Stomach (tissue), 9 donors: ENCODE results near the gene UTP3. TPM values are rescaled to one million over a fixed set of nuclear protein-coding genes. Genes with fewer than 3 reads are reported as not detected.
A peak's percentile ranks its signal among the peaks of the same experiment; 100 is the strongest.
"Not testable (repeated sequence)": the region's sequence is repeated elsewhere in the genome, so short reads cannot be mapped to it uniquely, and the experiment has no call there.

Source experiments
- DNase-seq, 2 donors: peaks; one replicate each; pipeline versions ENCODE4 v3.0.0 to v3.0.0-alpha.2; 2013 to 2019
- H3K27ac ChIP-seq, 5 donors: fragments of 200-600 bp in 4 of 5; sonication (generic) in 4 of 5; one replicate each; pipeline ENCODE4 v1.5.1; 2013 to 2019; ENCODE audit warnings: mild to moderate bottlenecking in 1 of 5, moderate library complexity in 1 of 5
- H3K27me3 ChIP-seq, 3 donors: fragments of 200-600 bp; sonication (generic); one replicate each; pipeline ENCODE4 v1.5.1; 2017 to 2019; ENCODE audit warnings: mixed run types in 1 of 3
- H3K36me3 ChIP-seq, 4 donors: fragments of 200-600 bp; sonication (generic); 1 replicate in 3 of 4; 2 replicates in 1 of 4; pipeline ENCODE4 v1.5.1; 2016 to 2019
- H3K4me1 ChIP-seq, 4 donors: fragments of 200-600 bp; sonication (generic); one replicate each; pipeline ENCODE4 v1.5.1; 2016 to 2019
- H3K4me3 ChIP-seq, 4 donors: fragments of 200-600 bp; sonication (generic) in 3 of 4; one replicate each; pipeline ENCODE4 v1.5.1; 2016 to 2019; ENCODE audit warnings: mild to moderate bottlenecking in 1 of 4
- H3K9me3 ChIP-seq, 4 donors: fragments of 200-600 bp; sonication (generic); one replicate each; pipeline ENCODE4 v1.5.1; 2016 to 2019
- CTCF ChIP-seq, 7 experiments: fragments of 450-650 bp in 4 of 7; fragments of 200-600 bp in 3 of 7; sonication (generic) in 3 of 7; IDR thresholded peaks; one replicate each; pipeline ENCODE4 v1.5.1; 2016 to 2019; ENCODE audit warnings: antibody characterized with exemption in 7 of 7, control low read depth in 2 of 7, mild to moderate bottlenecking in 1 of 7
- EP300 ChIP-seq: sonication (generic); formaldehyde crosslinking; IDR thresholded peaks from one replicate; pipeline ENCODE4 v1.6.1; 2017; ENCODE audit warnings: antibody characterized with exemption
- POLR2A ChIP-seq, 4 donors: fragments of 450-650 bp; IDR thresholded peaks; one replicate each; pipeline ENCODE4 v1.6.1; 2016; ENCODE audit warnings: antibody characterized with exemption in 4 of 4, control low read depth in 2 of 4, mild to moderate bottlenecking in 1 of 4, moderate library complexity in 1 of 4
- POLR2AphosphoS5 ChIP-seq, 3 donors: sonication (generic); formaldehyde crosslinking; IDR thresholded peaks; one replicate each; pipeline ENCODE4 v1.6.1; 2016; ENCODE audit warnings: antibody characterized with exemption in 3 of 3
- WGBS, 5 donors: extraction: QIAGEN DNeasy Blood & Tissue Kit in 3 of 5; methylation state at CpG; one replicate each; pipeline versions ENCODE4 v1.1.5 to v1.1.7; 2013 to 2018; 5-methylcytosine and 5-hydroxymethylcytosine counted together
- intact Hi-C: fragments of 100-400 bp; cut with DNase I; formaldehyde crosslinking; loops from one replicate; pipeline ENCODE4 v1.15.1; 2023; ENCODE audit warnings: low total_unique reads
- polyA plus RNA-seq, 3 donors: library from polyadenylated mRNA; stranded (reverse); fragments of 200-250 nt; gene quantifications; one replicate each; pipeline ENCODE4 v1.2.3, GENCODE V29; 2013
- total RNA-seq, 5 donors: library from RNA; depleted of rRNA; stranded (reverse); fragments of >200 nt; gene quantifications; one replicate each; pipeline versions ENCODE4 v1.1.0 to v1.2.3, GENCODE V29; 2014 to 2016
- donor health status: healthy with polysubstance abuse.
- donor health status: Bipolar disorder and iron deficiency.
- donor health status: healthy.

The UTP3 gene
- total and polyA plus RNA-seq, 8 donors, result 11.3 to 22.2 (median 18.5) TPM

- peak within 1 kb of the TSS in 4 of 5 donors; percentile 51 to 69 (median 66) for H3K27ac ChIP-seq
- no peak for TF ChIP-seq POLR2A (IDR thresholded peaks at IDR 0.05)
- TF ChIP-seq EP300, result no peak
- TF ChIP-seq POLR2AphosphoS5 (IDR thresholded peaks at IDR 0.05), result peak in 2 of 3 donors; percentile 4 to 53
- TF ChIP-seq CTCF (IDR thresholded peaks at IDR 0.05), result no peak
- peaks cover 0 to 39% (median 14%) of the 10 kb centered on the region in 4 donors for H3K4me1 ChIP-seq
- peak in 1 of 2 donors; percentile 84 for DNase-seq
- H3K9me3 ChIP-seq, result no peaks in the 10 kb centered on the region
- peaks cover 0 to 7% (median 3%) of the 10 kb centered on the region in 4 donors for H3K36me3 ChIP-seq
- intact Hi-C loops, result no loop called here
- no peaks in the 10 kb centered on the region for H3K27me3 ChIP-seq
- peak within 1 kb of the TSS; percentile 30 to 37 (median 36) for H3K4me3 ChIP-seq
- WGBS, 5 donors, result 31 to 64% (median 57%) methylated on average over 3 of the region's 3 CpGs
Observed at GRCh38 chr4:70721747-70722146, 33.4 kb downstream of the UTP3 start, which contains the start of gene RUFY3. Gene RUFY3 (plus strand): TSS chr4:70721964. CDS start chr4:70722574, 610 bp downstream.

- Histone ChIP-seq H3K4me3 (peak overlapping the region; percentile 30 to 37 (median 36)), H3K4me1 (peaks cover 0 to 39% (median 14%) of the 10 kb centered on the region in 4 donors), H3K27ac (peak overlapping the region in 4 of 5 donors; percentile 51 to 69 (median 66)), H3K9me3 (no peaks in the 10 kb centered on the region), H3K27me3 (no peaks in the 10 kb centered on the region), H3K36me3 (peaks cover 0 to 7% (median 3%) of the 10 kb centered on the region in 4 donors)
- intact Hi-C loops, result no loop called here
- WGBS, 5 donors, result 48 to 80% (median 71%) methylated on average over 5 to 7 of the region's 7 CpGs
- TF ChIP-seq POLR2A (IDR thresholded peaks at IDR 0.05), result no peak
- no peak for TF ChIP-seq EP300
- no peak for TF ChIP-seq POLR2AphosphoS5 (IDR thresholded peaks at IDR 0.05)
- no peak for TF ChIP-seq CTCF (IDR thresholded peaks at IDR 0.05)
- DNase-seq, result peak in 1 of 2 donors; percentile 62
Observed at GRCh38 chr4:70722199-70722791, 34.0 kb downstream of the UTP3 start.

- intact Hi-C loops, result no loop called here
- Histone ChIP-seq H3K36me3 (peaks cover 0 to 7% (median 3%) of the 10 kb centered on the region in 4 donors), H3K9me3 (no peaks in the 10 kb centered on the region), H3K4me3 (no peak overlapping the region), H3K4me1 (peaks cover 0 to 36% (median 11%) of the 10 kb centered on the region in 4 donors), H3K27ac (no peak overlapping the region), H3K27me3 (no peaks in the 10 kb centered on the region)
- WGBS, 5 donors, result 80 to 99% (median 98%) methylated on average over 3 of the region's 3 CpGs
- TF ChIP-seq EP300, result no peak
- TF ChIP-seq POLR2AphosphoS5 (IDR thresholded peaks at IDR 0.05), result no peak
- no peak for TF ChIP-seq POLR2A (IDR thresholded peaks at IDR 0.05)
- TF ChIP-seq CTCF (IDR thresholded peaks at IDR 0.05), result no peak
- no peak for DNase-seq
Observed at GRCh38 chr4:70724463-70724862, 36.1 kb downstream of the UTP3 start.

GRCh38 chr4:70725633-70726032 is 37.3 kb downstream of the UTP3 start:
- no peak for DNase-seq
- H3K36me3 ChIP-seq, result peaks cover 0 to 7% (median 3%) of the 10 kb centered on the region in 4 donors
- no peaks in the 10 kb centered on the region for H3K9me3 ChIP-seq
- no peak overlapping the region for H3K27ac ChIP-seq
- H3K4me1 ChIP-seq, result peaks cover 0 to 33% (median 11%) of the 10 kb centered on the region in 4 donors
- WGBS, 5 donors, result 30 to 53% (median 42%) methylated on average over 1 of the region's 1 CpG
- no peak overlapping the region for H3K4me3 ChIP-seq
- H3K27me3 ChIP-seq, result no peaks in the 10 kb centered on the region
- intact Hi-C loops, result no loop called here
- no peak for TF ChIP-seq POLR2A (IDR thresholded peaks at IDR 0.05)
- no peak for TF ChIP-seq POLR2AphosphoS5 (IDR thresholded peaks at IDR 0.05)
- TF ChIP-seq CTCF (IDR thresholded peaks at IDR 0.05), result no peak
- TF ChIP-seq EP300, result no peak

GRCh38 chr4:70726515-70726914 is 38.2 kb downstream of the UTP3 start:
- H3K36me3 ChIP-seq, intact Hi-C loops, H3K27ac ChIP-seq, H3K9me3 ChIP-seq, H3K4me3 ChIP-seq, H3K27me3 ChIP-seq, DNase-seq: not testable (repeated sequence)
- WGBS, 5 donors, result 91 to 95% (median 93%) methylated on average over 11 of the region's 11 CpGs
- peaks cover 0 to 38% (median 11%) of the 10 kb centered on the region in 4 donors for H3K4me1 ChIP-seq
